ACC112 (cell line): ENCODE results near the gene DIP2B.
"Not testable (repeated sequence)": the region's sequence is repeated elsewhere in the genome, so short reads cannot be mapped to it uniquely, and the experiment has no call there.

ENCODE experiments used
- H2AFZ ChIP-seq: fragments of 200-600 bp; sonication (generic); one replicate; pipeline ENCODE4 v1.6.0; 2017; ENCODE audit warnings: antibody characterized with exemption, low read length; ENCODE audit not compliant: unreplicated experiment
- H3K27ac ChIP-seq: fragments of 200-600 bp; sonication (generic); 2 replicates; pipeline ENCODE4 v1.5.1; 2014; ENCODE audit warnings: low read depth, mild to moderate bottlenecking, antibody characterized with exemption, low read length, moderate library complexity
- H3K27me3 ChIP-seq: fragments of 200-600 bp; sonication (generic); 2 replicates; pipeline ENCODE4 v1.6.1; 2014; ENCODE audit warnings: mild to moderate bottlenecking, antibody characterized with exemption, low read length, moderate library complexity, mixed read lengths; ENCODE audit not compliant: insufficient read depth
- H3K36me3 ChIP-seq: fragments of 200-600 bp; sonication (generic); 2 replicates; pipeline ENCODE4 v1.6.1; 2016; ENCODE audit warnings: mild to moderate bottlenecking, antibody characterized with exemption, low read length, moderate library complexity, mixed read lengths; ENCODE audit not compliant: insufficient read depth
- H3K4me1 ChIP-seq: fragments of 200-600 bp; sonication (generic); one replicate; pipeline ENCODE4 v1.6.1; 2016; ENCODE audit warnings: low read length, mixed read lengths; ENCODE audit not compliant: insufficient read depth, unreplicated experiment, control insufficient read depth
- H3K4me3 ChIP-seq: fragments of 200-600 bp; sonication (generic); 2 replicates; pipeline ENCODE4 v1.5.1; 2014; ENCODE audit warnings: mild to moderate bottlenecking, low read depth, low read length
- H3K79me2 ChIP-seq: fragments of 200-600 bp; sonication (generic); one replicate; pipeline ENCODE4 v1.6.0; 2016; ENCODE audit warnings: low read length; ENCODE audit not compliant: control insufficient read depth, unreplicated experiment, insufficient read depth

The DIP2B gene

DNA sequence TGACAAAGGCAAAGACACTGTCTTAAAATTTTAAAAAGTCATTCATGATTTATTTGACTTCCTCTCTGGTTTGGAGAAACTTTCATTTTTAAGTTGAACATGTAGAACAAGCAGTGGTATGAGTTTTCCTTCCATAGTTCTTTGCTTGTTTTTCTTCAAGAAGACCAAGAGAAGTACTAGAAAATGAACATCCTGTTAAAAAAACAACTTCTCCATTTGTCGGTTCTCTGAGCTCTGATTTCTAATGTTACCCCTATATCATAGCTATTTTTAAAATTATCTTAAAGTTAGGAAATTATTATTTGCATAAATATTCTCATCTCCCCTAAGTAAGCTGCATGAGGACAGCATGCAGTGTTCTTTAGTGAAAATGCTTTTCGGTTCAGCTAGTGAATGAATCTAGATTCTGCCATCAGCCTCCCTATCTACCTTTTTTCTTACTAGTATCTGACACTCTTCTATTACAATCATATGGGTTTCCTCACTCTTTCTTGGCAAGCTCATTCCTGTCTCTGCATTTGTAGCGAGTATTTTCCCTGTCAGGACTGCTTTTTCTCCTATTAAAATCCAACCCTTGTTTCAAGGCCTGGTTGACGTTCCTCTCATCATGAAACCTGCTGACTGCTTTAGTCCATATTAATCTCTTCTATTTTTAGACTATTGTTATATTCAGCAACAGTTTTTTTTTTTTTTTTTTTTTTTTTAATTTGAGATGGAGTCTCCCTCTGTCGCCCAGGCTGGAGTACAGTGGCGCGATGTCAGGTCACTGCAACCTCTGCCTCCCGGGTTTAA is 15.8 kb downstream of the DIP2B start:
- Histone ChIP-seq H3K27me3 (no peaks in the 10 kb centered on the region), H3K4me3 (no peak overlapping the region), H3K79me2 (peaks cover 39% of the 10 kb centered on the region), H3K27ac (no peak overlapping the region), H3K4me1 (peaks cover 11% of the 10 kb centered on the region), H2AFZ (no peak overlapping the region), H3K36me3 (0 out of 2 replicates have a peak, but pooled peaks cover 4% of the 10 kb centered on the region)

- H2AFZ ChIP-seq: not testable (repeated sequence)
- H3K79me2 ChIP-seq: peaks cover 30% of the 10 kb centered on the region
Measured at GRCh38 chr12:50521781-50522180, 17.0 kb downstream of the DIP2B start.

DNA sequence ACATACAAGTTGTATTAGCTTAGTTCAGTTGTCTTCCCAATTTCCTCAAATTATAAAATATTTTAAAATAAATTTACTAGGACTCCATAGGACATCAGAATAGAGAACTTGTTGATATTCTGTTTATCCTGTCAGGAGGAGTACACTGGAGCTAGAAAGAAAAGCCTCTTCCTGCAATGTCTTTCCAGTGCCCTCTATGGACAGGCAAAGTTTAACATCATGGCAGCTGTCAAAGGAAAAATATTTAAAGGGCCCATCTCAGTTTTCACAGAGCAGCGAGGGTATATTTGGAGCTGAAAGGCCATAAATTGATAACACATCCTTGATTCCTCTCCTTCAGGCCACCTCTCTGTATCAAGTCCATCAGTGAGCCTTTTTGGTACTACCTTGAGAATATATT is 19.0 kb downstream of the DIP2B start:
- Histone ChIP-seq H3K27ac (no peak overlapping the region), H3K27me3 (no peaks in the 10 kb centered on the region), H3K4me3 (no peak overlapping the region), H2AFZ (no peak overlapping the region), H3K36me3 (0 out of 2 replicates have a peak, but pooled peaks cover 4% of the 10 kb centered on the region), H3K79me2 (peaks cover 18% of the 10 kb centered on the region), H3K4me1 (no peaks in the 10 kb centered on the region)

More at GRCh38 chr12:50521781-50522180, 17.0 kb downstream of the DIP2B start:
- not testable (repeated sequence) for H3K27me3 ChIP-seq, H3K36me3 ChIP-seq, H3K4me3 ChIP-seq, H3K27ac ChIP-seq
- H3K4me1 ChIP-seq: peaks cover 11% of the 10 kb centered on the region

- no peak overlapping the region for H3K4me3 ChIP-seq
Measured at GRCh38 chr12:50524621-50525020, 19.8 kb downstream of the DIP2B start.

DNA sequence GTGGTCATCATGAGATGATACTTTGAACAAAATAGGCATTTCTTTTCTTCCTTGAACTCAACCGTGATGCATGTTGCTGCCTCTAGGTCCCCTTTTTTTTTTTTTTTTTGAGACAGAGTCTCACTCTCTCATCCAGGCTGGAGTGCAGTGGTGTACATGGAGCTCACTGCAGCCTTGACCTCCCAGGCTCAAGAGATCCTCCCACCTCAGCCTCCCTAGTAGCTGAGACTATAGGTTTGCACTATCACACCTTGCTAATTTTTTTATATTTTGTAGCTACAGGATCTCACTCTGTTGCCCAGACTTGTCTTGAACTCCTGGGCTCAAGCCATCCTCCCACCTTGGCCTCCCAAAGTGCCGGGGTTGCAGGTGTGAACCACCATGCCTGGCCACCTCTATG is 20.6 kb downstream of the DIP2B start:
- Histone ChIP-seq H3K27me3 (no peaks in the 10 kb centered on the region), H3K27ac (no peak overlapping the region), H3K79me2 (peaks cover 18% of the 10 kb centered on the region), H3K4me3 (no peak overlapping the region), H3K36me3 (0 out of 2 replicates have a peak, but pooled peaks cover 4% of the 10 kb centered on the region), H3K4me1 (no peaks in the 10 kb centered on the region), H2AFZ (no peak overlapping the region)

More at GRCh38 chr12:50524621-50525020, 19.8 kb downstream of the DIP2B start:
- Histone ChIP-seq H3K4me1 (no peaks in the 10 kb centered on the region), H2AFZ (no peak overlapping the region), H3K79me2 (peaks cover 18% of the 10 kb centered on the region), H3K36me3 (0 out of 2 replicates have a peak, but pooled peaks cover 4% of the 10 kb centered on the region), H3K27ac (no peak overlapping the region), H3K27me3 (no peaks in the 10 kb centered on the region)

DNA sequence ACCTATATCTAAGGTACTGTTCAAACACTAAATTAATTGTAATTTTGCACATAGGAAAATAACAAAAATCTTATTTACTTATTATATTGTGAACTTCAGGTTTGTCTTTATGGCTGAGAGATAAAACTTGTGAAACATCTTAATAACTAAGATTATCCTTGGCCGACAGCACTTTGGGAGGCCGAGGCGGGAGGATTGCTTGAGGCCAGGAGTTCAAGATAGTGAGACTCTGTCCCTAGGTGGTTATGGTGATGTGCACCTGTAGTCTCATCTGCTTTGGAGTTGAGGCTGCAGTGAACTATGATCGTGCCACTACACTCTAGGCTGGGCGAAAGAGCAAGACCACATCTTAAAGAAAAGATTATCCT is 22.6 kb downstream of the DIP2B start:
- Histone ChIP-seq H3K27me3 (no peaks in the 10 kb centered on the region), H3K36me3 (0 out of 2 replicates have a peak, but pooled peaks cover 4% of the 10 kb centered on the region), H3K27ac (no peak overlapping the region), H3K79me2 (peaks cover 16% of the 10 kb centered on the region), H2AFZ (no peak overlapping the region), H3K4me3 (no peak overlapping the region), H3K4me1 (peaks cover 9% of the 10 kb centered on the region)

GRCh38 chr12:50528800-50529199 is 24.0 kb downstream of the DIP2B start:
- no peak overlapping the region for H2AFZ ChIP-seq
- H3K4me1 ChIP-seq: peaks cover 24% of the 10 kb centered on the region
- H3K79me2 ChIP-seq: peaks cover 15% of the 10 kb centered on the region
- H3K27me3 ChIP-seq: no peaks in the 10 kb centered on the region
- H3K4me3 ChIP-seq: no peak overlapping the region
- no peaks in the 10 kb centered on the region for H3K36me3 ChIP-seq
- no peak overlapping the region for H3K27ac ChIP-seq

DNA sequence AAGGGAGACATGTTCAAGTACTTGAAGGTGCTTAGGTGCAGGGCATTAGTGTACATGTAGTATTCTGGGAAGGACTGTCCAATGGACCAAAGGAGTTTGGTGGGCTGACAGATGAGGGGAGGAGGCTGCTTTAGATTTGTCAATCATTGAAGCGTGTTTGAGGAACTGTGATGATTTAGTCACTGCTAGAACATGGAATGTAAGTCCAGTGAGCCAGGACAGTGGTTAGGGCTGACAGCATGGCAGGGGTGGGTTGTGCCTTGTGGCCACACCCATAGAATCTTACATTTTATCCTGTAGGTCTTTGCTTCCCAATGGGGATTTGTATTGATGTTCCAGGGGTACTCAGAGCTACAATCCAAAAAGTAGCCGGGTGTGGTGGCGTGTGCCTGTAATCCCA is 24.6 kb downstream of the DIP2B start:
- Histone ChIP-seq H3K27ac (no peak overlapping the region), H3K79me2 (peaks cover 10% of the 10 kb centered on the region), H3K4me3 (no peak overlapping the region), H3K4me1 (peaks cover 29% of the 10 kb centered on the region), H2AFZ (no peak overlapping the region), H3K27me3 (no peaks in the 10 kb centered on the region), H3K36me3 (no peaks in the 10 kb centered on the region)

GRCh38 chr12:50530532-50530931 is 25.7 kb downstream of the DIP2B start:
- no peak overlapping the region for H2AFZ ChIP-seq
- H3K4me3 ChIP-seq: no peak overlapping the region
- no peaks in the 10 kb centered on the region for H3K27me3 ChIP-seq
- no peaks in the 10 kb centered on the region for H3K36me3 ChIP-seq
- H3K4me1 ChIP-seq: peaks cover 37% of the 10 kb centered on the region
- peaks cover 11% of the 10 kb centered on the region for H3K79me2 ChIP-seq
- no peak overlapping the region for H3K27ac ChIP-seq

DNA sequence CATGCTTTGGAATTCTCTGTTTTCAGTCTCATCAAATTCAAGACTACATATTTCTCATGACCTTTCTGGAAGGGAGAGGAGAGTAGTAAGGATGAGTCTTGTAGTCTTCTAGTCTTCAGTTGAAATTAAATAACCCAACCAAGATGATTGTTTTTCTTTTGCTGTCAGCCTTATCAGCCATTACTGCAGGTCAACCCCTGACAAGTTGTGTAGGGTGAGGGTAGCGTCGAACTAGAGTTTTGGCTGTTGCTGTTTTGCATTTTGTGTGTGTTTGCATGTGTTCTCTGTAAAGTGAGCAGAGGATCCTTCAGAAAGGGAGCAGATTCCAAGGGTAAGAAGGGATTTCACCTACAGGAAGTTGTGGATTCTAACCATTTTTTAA is 28.4 kb downstream of the DIP2B start:
- Histone ChIP-seq H3K36me3 (no peaks in the 10 kb centered on the region), H3K27me3 (no peaks in the 10 kb centered on the region), H3K4me1 (peaks cover 49% of the 10 kb centered on the region), H3K79me2 (peaks cover 11% of the 10 kb centered on the region), H3K27ac (peak overlapping the region; percentile 87), H2AFZ (no peak overlapping the region), H3K4me3 (peak overlapping the region; percentile 31; the same call in 1 of the 2 replicates)

GRCh38 chr12:50533971-50534370 is 29.2 kb downstream of the DIP2B start:
- no peaks in the 10 kb centered on the region for H3K27me3 ChIP-seq
- H3K4me1 ChIP-seq: peaks cover 51% of the 10 kb centered on the region
- H3K4me3 ChIP-seq: no peak overlapping the region
- peaks cover 15% of the 10 kb centered on the region for H3K79me2 ChIP-seq
- peak overlapping the region; percentile 87 for H3K27ac ChIP-seq
- H2AFZ ChIP-seq: no peak overlapping the region
- H3K36me3 ChIP-seq: no peaks in the 10 kb centered on the region
